Measurements from ENCODE around the gene FARP2.
"Not testable (repeated sequence)": the region's sequence is repeated elsewhere in the genome, so short reads cannot be mapped to it uniquely, and the experiment has no call there.

Gene FARP2

GRCh38 chr2:241316825-241317224, 39.3 kb upstream of the FARP2 start:
- Mint-ChIP-seq H3K27me3 (no peaks in the 10 kb centered on the region), H3K4me1 (ENCODE audit: low read depth) (peaks cover 67% of the 10 kb centered on the region), H3K4me3 (peak overlapping the region; percentile 97), H3K9me3 (ENCODE audit: low read depth) (no peaks in the 10 kb centered on the region), H3K27ac (peak overlapping the region; percentile 96), H3K36me3 (peaks cover 13% of the 10 kb centered on the region)

GRCh38 chr2:241317391-241317790, 38.7 kb upstream of the FARP2 start:
- H3K4me1 Mint-ChIP-seq (ENCODE audit: low read depth), result peaks cover 64% of the 10 kb centered on the region
- H3K27me3 Mint-ChIP-seq, result no peaks in the 10 kb centered on the region
- H3K36me3 Mint-ChIP-seq, result peaks cover 13% of the 10 kb centered on the region
- peak overlapping the region; percentile 97 for H3K4me3 Mint-ChIP-seq
- no peaks in the 10 kb centered on the region for H3K9me3 Mint-ChIP-seq (ENCODE audit: low read depth)
- peak overlapping the region; percentile 96 for H3K27ac Mint-ChIP-seq

- Mint-ChIP-seq H3K4me1 (ENCODE audit: low read depth) (peaks cover 57% of the 10 kb centered on the region), H3K4me3 (peak overlapping the region; percentile 97), H3K36me3 (peaks cover 15% of the 10 kb centered on the region)
- H3K27me3 Mint-ChIP-seq; H3K9me3 Mint-ChIP-seq (ENCODE audit: low read depth); H3K27ac Mint-ChIP-seq: not testable (repeated sequence)
Measured at GRCh38 chr2:241318830-241319229, 37.3 kb upstream of the FARP2 start.

- no peaks in the 10 kb centered on the region for H3K27me3 Mint-ChIP-seq
- peaks cover 20% of the 10 kb centered on the region for H3K36me3 Mint-ChIP-seq
- no peak overlapping the region for H3K27ac Mint-ChIP-seq
- H3K4me3 Mint-ChIP-seq, result peak overlapping the region; percentile 97
- H3K4me1 Mint-ChIP-seq (ENCODE audit: low read depth), result peaks cover 65% of the 10 kb centered on the region
- H3K9me3 Mint-ChIP-seq (ENCODE audit: low read depth), result no peaks in the 10 kb centered on the region
Measured at GRCh38 chr2:241320394-241320793, 35.7 kb upstream of the FARP2 start.

GRCh38 chr2:241321033-241321432, 35.1 kb upstream of the FARP2 start:
- H3K27ac Mint-ChIP-seq, result no peak overlapping the region
- no peaks in the 10 kb centered on the region for H3K9me3 Mint-ChIP-seq (ENCODE audit: low read depth)
- H3K4me1 Mint-ChIP-seq (ENCODE audit: low read depth), result peaks cover 65% of the 10 kb centered on the region
- peaks cover 20% of the 10 kb centered on the region for H3K36me3 Mint-ChIP-seq
- peak overlapping the region; percentile 48 for H3K4me3 Mint-ChIP-seq
- H3K27me3 Mint-ChIP-seq, result no peaks in the 10 kb centered on the region

GRCh38 chr2:241321886-241322285, 34.2 kb upstream of the FARP2 start:
- Mint-ChIP-seq H3K27me3 (no peaks in the 10 kb centered on the region), H3K4me1 (ENCODE audit: low read depth) (peaks cover 64% of the 10 kb centered on the region), H3K36me3 (peaks cover 20% of the 10 kb centered on the region), H3K9me3 (ENCODE audit: low read depth) (no peaks in the 10 kb centered on the region), H3K27ac (no peak overlapping the region), H3K4me3 (peak overlapping the region; percentile 48)

- no peak overlapping the region for H3K4me3 Mint-ChIP-seq
- peaks cover 48% of the 10 kb centered on the region for H3K4me1 Mint-ChIP-seq (ENCODE audit: low read depth)
- H3K36me3 Mint-ChIP-seq, result peaks cover 21% of the 10 kb centered on the region
- H3K9me3 Mint-ChIP-seq (ENCODE audit: low read depth), result no peaks in the 10 kb centered on the region
- no peaks in the 10 kb centered on the region for H3K27me3 Mint-ChIP-seq
- peak overlapping the region; percentile 47 for H3K27ac Mint-ChIP-seq
Measured at GRCh38 chr2:241323778-241324177, 32.3 kb upstream of the FARP2 start.

GRCh38 chr2:241324775-241325174, 31.3 kb upstream of the FARP2 start:
- no peak overlapping the region for H3K27ac Mint-ChIP-seq
- H3K9me3 Mint-ChIP-seq (ENCODE audit: low read depth), result no peaks in the 10 kb centered on the region
- H3K4me3 Mint-ChIP-seq, result no peak overlapping the region
- no peaks in the 10 kb centered on the region for H3K27me3 Mint-ChIP-seq
- H3K4me1 Mint-ChIP-seq (ENCODE audit: low read depth), result peaks cover 40% of the 10 kb centered on the region
- H3K36me3 Mint-ChIP-seq, result peaks cover 20% of the 10 kb centered on the region

GRCh38 chr2:241325257-241325656, 30.8 kb upstream of the FARP2 start:
- no peak overlapping the region for H3K4me3 Mint-ChIP-seq
- no peak overlapping the region for H3K27ac Mint-ChIP-seq
- no peaks in the 10 kb centered on the region for H3K9me3 Mint-ChIP-seq (ENCODE audit: low read depth)
- H3K27me3 Mint-ChIP-seq, result no peaks in the 10 kb centered on the region
- H3K36me3 Mint-ChIP-seq, result peaks cover 16% of the 10 kb centered on the region
- peaks cover 35% of the 10 kb centered on the region for H3K4me1 Mint-ChIP-seq (ENCODE audit: low read depth)

GRCh38 chr2:241329669-241330615, 26.1 kb upstream of the FARP2 start:
- peaks cover 4% of the 10 kb centered on the region for H3K4me1 Mint-ChIP-seq (ENCODE audit: low read depth)
- no peaks in the 10 kb centered on the region for H3K9me3 Mint-ChIP-seq (ENCODE audit: low read depth)
- no peaks in the 10 kb centered on the region for H3K27me3 Mint-ChIP-seq
- H3K4me3 Mint-ChIP-seq, result no peak overlapping the region
- H3K36me3 Mint-ChIP-seq, result peaks cover 17% of the 10 kb centered on the region
- H3K27ac Mint-ChIP-seq, result no peak overlapping the region

GRCh38 chr2:241330616-241330981, 25.5 kb upstream of the FARP2 start:
- Mint-ChIP-seq H3K27me3 (no peaks in the 10 kb centered on the region), H3K27ac (no peak overlapping the region), H3K36me3 (peaks cover 15% of the 10 kb centered on the region), H3K4me3 (no peak overlapping the region), H3K9me3 (ENCODE audit: low read depth) (no peaks in the 10 kb centered on the region), H3K4me1 (ENCODE audit: low read depth) (peaks cover under 1% of the 10 kb centered on the region)

- Mint-ChIP-seq H3K9me3 (ENCODE audit: low read depth) (no peaks in the 10 kb centered on the region), H3K36me3 (peaks cover 8% of the 10 kb centered on the region), H3K27me3 (no peaks in the 10 kb centered on the region), H3K4me1 (ENCODE audit: low read depth) (peaks cover 14% of the 10 kb centered on the region), H3K4me3 (no peak overlapping the region), H3K27ac (no peak overlapping the region)
Measured at GRCh38 chr2:241334813-241335212, 21.3 kb upstream of the FARP2 start.

- Mint-ChIP-seq H3K27ac (no peak overlapping the region), H3K36me3 (peaks cover 10% of the 10 kb centered on the region)
Measured at GRCh38 chr2:241339839-241340630, 16.1 kb upstream of the FARP2 start.

GRCh38 chr2:241340631-241341163, 15.4 kb upstream of the FARP2 start:
- no peaks in the 10 kb centered on the region for H3K9me3 Mint-ChIP-seq (ENCODE audit: low read depth)
- peaks cover 9% of the 10 kb centered on the region for H3K36me3 Mint-ChIP-seq
- peaks cover 34% of the 10 kb centered on the region for H3K4me1 Mint-ChIP-seq (ENCODE audit: low read depth)
- peak overlapping the region; percentile 46 for H3K27ac Mint-ChIP-seq
- H3K27me3 Mint-ChIP-seq, result no peaks in the 10 kb centered on the region
- peak overlapping the region; percentile 5 for H3K4me3 Mint-ChIP-seq

More at GRCh38 chr2:241339839-241340630, 16.1 kb upstream of the FARP2 start:
- Mint-ChIP-seq H3K4me3 (no peak overlapping the region), H3K27me3 (no peaks in the 10 kb centered on the region), H3K9me3 (ENCODE audit: low read depth) (no peaks in the 10 kb centered on the region), H3K4me1 (ENCODE audit: low read depth) (peaks cover 35% of the 10 kb centered on the region)

Measured in activated naive CD8-positive, alpha-beta T cell (primary cell).